ENCODE results near the gene ZNF778.
"Not testable (repeated sequence)": the region's sequence is repeated elsewhere in the genome, so short reads cannot be mapped to it uniquely, and the experiment has no call there.

Gene ZNF778

GRCh38 chr16:89187032-89187769, 30.3 kb upstream of the ZNF778 start:
- Histone ChIP-seq H3K4me1 (ENCODE audit: insufficient read depth, low read length, poor library complexity, severe bottlenecking) (no peaks in the 10 kb centered on the region), H3K9ac (ENCODE audit: low read depth, low read length, poor library complexity, severe bottlenecking) (no peak overlapping the region), H3K27me3 (ENCODE audit: insufficient read depth, low read length, poor library complexity, severe bottlenecking) (no peaks in the 10 kb centered on the region), H3K9me3 (ENCODE audit: insufficient read depth, low read depth, low read length) (no peaks in the 10 kb centered on the region), H2AFZ (ENCODE audit: low read length) (no peak overlapping the region), H3F3A (ENCODE audit: low read depth) (no peaks in the 10 kb centered on the region), H3K36me3 (ENCODE audit: insufficient read depth, low read length) (no peaks in the 10 kb centered on the region), H3K4me2 (ENCODE audit: low read depth, low read length, poor library complexity, severe bottlenecking) (no peak overlapping the region), H3K4me3 (ENCODE audit: low read length, poor library complexity, severe bottlenecking) (no peak overlapping the region), H3K79me2 (ENCODE audit: insufficient read depth, low read length) (no peaks in the 10 kb centered on the region), H3K9me2 (replicated peaks; ENCODE audit: low read depth, low read length) (no peaks in the 10 kb centered on the region), H4K20me1 (ENCODE audit: insufficient read depth, low read length, poor library complexity, severe bottlenecking) (no peaks in the 10 kb centered on the region)
- no peak for TF ChIP-seq EZH2phosphoT487 (IDR thresholded peaks at IDR 0.05; ENCODE audit: borderline replicate concordance)
- no peak for TF ChIP-seq CTCF (conservative IDR thresholded peaks at IDR 0.05; ENCODE audit: low read length)

GRCh38 chr16:89187770-89188392, 29.6 kb upstream of the ZNF778 start:
- no peak for TF ChIP-seq CTCF (conservative IDR thresholded peaks at IDR 0.05; ENCODE audit: low read length)
- no peak for TF ChIP-seq EZH2phosphoT487 (IDR thresholded peaks at IDR 0.05; ENCODE audit: borderline replicate concordance)
- Histone ChIP-seq H2AFZ (ENCODE audit: low read length) (no peak overlapping the region), H3K4me2 (ENCODE audit: low read depth, low read length, poor library complexity, severe bottlenecking) (no peak overlapping the region), H3K4me1 (ENCODE audit: insufficient read depth, low read length, poor library complexity, severe bottlenecking) (no peaks in the 10 kb centered on the region), H3K9ac (ENCODE audit: low read depth, low read length, poor library complexity, severe bottlenecking) (no peak overlapping the region), H4K20me1 (ENCODE audit: insufficient read depth, low read length, poor library complexity, severe bottlenecking) (no peaks in the 10 kb centered on the region), H3K79me2 (ENCODE audit: insufficient read depth, low read length) (no peaks in the 10 kb centered on the region), H3F3A (ENCODE audit: low read depth) (no peaks in the 10 kb centered on the region), H3K4me3 (ENCODE audit: low read length, poor library complexity, severe bottlenecking) (no peak overlapping the region), H3K27me3 (ENCODE audit: insufficient read depth, low read length, poor library complexity, severe bottlenecking) (no peaks in the 10 kb centered on the region), H3K9me2 (replicated peaks; ENCODE audit: low read depth, low read length) (no peaks in the 10 kb centered on the region), H3K36me3 (ENCODE audit: insufficient read depth, low read length) (no peaks in the 10 kb centered on the region), H3K9me3 (ENCODE audit: insufficient read depth, low read depth, low read length) (no peaks in the 10 kb centered on the region)

GRCh38 chr16:89188471-89189357, 28.8 kb upstream of the ZNF778 start:
- not testable (repeated sequence) for H4K20me1 ChIP-seq (ENCODE audit: insufficient read depth, low read length, poor library complexity, severe bottlenecking); H3K9ac ChIP-seq (ENCODE audit: low read depth, low read length, poor library complexity, severe bottlenecking); H3K9me3 ChIP-seq (ENCODE audit: insufficient read depth, low read depth, low read length); H3K36me3 ChIP-seq (ENCODE audit: insufficient read depth, low read length); H3K4me1 ChIP-seq (ENCODE audit: insufficient read depth, low read length, poor library complexity, severe bottlenecking); H3K79me2 ChIP-seq (ENCODE audit: insufficient read depth, low read length); H3F3A ChIP-seq (ENCODE audit: low read depth); H3K27me3 ChIP-seq (ENCODE audit: insufficient read depth, low read length, poor library complexity, severe bottlenecking); H2AFZ ChIP-seq (ENCODE audit: low read length); H3K4me2 ChIP-seq (ENCODE audit: low read depth, low read length, poor library complexity, severe bottlenecking); H3K4me3 ChIP-seq (ENCODE audit: low read length, poor library complexity, severe bottlenecking); H3K9me2 ChIP-seq (replicated peaks; ENCODE audit: low read depth, low read length)
